T-cell (primary cell): ENCODE measurements around the gene SLC25A26. TPM values are rescaled to one million over a fixed set of nuclear protein-coding genes. Genes with fewer than 3 reads are reported as not detected.

ENCODE experiments used
- ATAC-seq, 4 experiments: fragments of 200-7000 bp in 3 of 4; fragments of 150-1000 bp in 1 of 4; cut with Tn5 transposase; replicated peaks in 1 of 4; 1 replicate in 3 of 4; 2 replicates in 1 of 4; pipeline ENCODE4 v1.10.0; 2021; ENCODE audit warnings: moderate library complexity in 3 of 4, mild to moderate bottlenecking in 2 of 4, moderate number of reproducible peaks in 1 of 4
- CTCF ChIA-PET, 2 donors: fragments of 300-600 bp; sonication (Branson Sonifier 250); formaldehyde crosslinking; loops; one replicate each; lab custom pipeline; 2022; ENCODE audit warnings: antibody characterized with exemption in 2 of 2; lab: Charles Lee
- POLR2A ChIA-PET, 2 donors: fragments of 300-600 bp; sonication (Branson Sonifier 250); formaldehyde crosslinking; loops; one replicate each; lab custom pipeline; 2022; ENCODE audit warnings: antibody characterized with exemption in 2 of 2; lab: Charles Lee
- DNase-seq, 35 experiments: peaks; one replicate each; pipeline versions ENCODE4 v3.0.0 to v3.0.0-alpha.2; 2013 to 2023
- H3K27ac ChIP-seq: one replicate; pipeline ENCODE4 v1.5.1; 2013; ENCODE audit warnings: low read length
- H3K27me3 ChIP-seq, 2 experiments: replicated peaks in 1 of 2; 1 replicate in 1 of 2; 2 replicates in 1 of 2; pipeline versions ENCODE4 v1.6.1 to v1.7.0; 2013; ENCODE audit warnings: low read length in 1 of 2, mixed read lengths in 1 of 2; ENCODE audit not compliant: control insufficient read depth in 2 of 2, insufficient read depth in 2 of 2; ENCODE audit errors: extremely low read depth in 1 of 2
- H3K36me3 ChIP-seq, 2 donors: 1 replicate in 1 of 2; 2 replicates in 1 of 2; pipeline versions ENCODE4 v1.6.1 to v1.7.0; 2013; ENCODE audit warnings: low read length in 1 of 2; ENCODE audit not compliant: control insufficient read depth in 2 of 2, insufficient read depth in 1 of 2; ENCODE audit errors: extremely low read depth in 1 of 2
- H3K4me1 ChIP-seq, 2 experiments: 1 replicate in 1 of 2; 2 replicates in 1 of 2; pipeline versions ENCODE4 v1.6.1 to v1.7.0; 2013; ENCODE audit warnings: low read length in 2 of 2, mixed read lengths in 1 of 2; ENCODE audit not compliant: insufficient read depth in 2 of 2, control insufficient read depth in 1 of 2; ENCODE audit errors: extremely low read depth in 1 of 2
- H3K4me3 ChIP-seq, 2 donors: 1 replicate in 1 of 2; 2 replicates in 1 of 2; pipeline versions ENCODE4 v1.5.1 to v1.7.0; 2013; ENCODE audit warnings: mild to moderate bottlenecking in 2 of 2, low read length in 1 of 2, moderate library complexity in 1 of 2; ENCODE audit not compliant: control insufficient read depth in 1 of 2; ENCODE audit errors: extremely low read depth in 1 of 2
- H3K9me3 ChIP-seq: 2 replicates; pipeline ENCODE4 v1.7.0; 2013
- H3K27ac Mint-ChIP-seq, 2 donors: one replicate each; pipeline ENCODE4 v1.8.0; 2020 to 2021; ENCODE audit warnings: mild to moderate bottlenecking in 2 of 2, mixed read lengths in 2 of 2
- H3K27me3 Mint-ChIP-seq, 2 donors: one replicate each; pipeline ENCODE4 v1.8.0; 2021 to 2022; ENCODE audit warnings: mixed read lengths in 2 of 2
- H3K36me3 Mint-ChIP-seq: one replicate; pipeline ENCODE4 v1.8.0; 2021; ENCODE audit warnings: mixed read lengths
- H3K4me1 Mint-ChIP-seq, 3 donors: one replicate each; pipeline ENCODE4 v1.8.0; 2020 to 2022; ENCODE audit warnings: mixed read lengths in 3 of 3, mild to moderate bottlenecking in 1 of 3
- H3K4me3 Mint-ChIP-seq, 3 donors: one replicate each; pipeline ENCODE4 v1.8.0; 2020 to 2022; ENCODE audit warnings: mild to moderate bottlenecking in 3 of 3, mixed read lengths in 3 of 3, moderate library complexity in 3 of 3
- H3K9me3 Mint-ChIP-seq, 3 donors: one replicate each; pipeline ENCODE4 v1.8.0; 2020 to 2022; ENCODE audit warnings: mixed read lengths in 3 of 3
- WGBS: methylation state at CpG from one replicate; pipeline ENCODE4 v1.1.5; 2013; ENCODE audit warnings: missing lambda C conversion rate; ENCODE audit not compliant: insufficient coverage; 5-methylcytosine and 5-hydroxymethylcytosine counted together
- total RNA-seq, 35 experiments: library from RNA in 6 of 35; stranded (reverse) in 6 of 35; fragments of 120-200 nt in 1 of 35; gene quantifications; one replicate each; pipeline versions ENCODE4 v1.2.1 to v1.2.4 and lab custom pipeline; 2013 to 2026

SLC25A26 gene
- total RNA-seq, 5 donors from 2014 or later (not counting 1 experiment from before 2014, with no cell fraction given) = 16.6 to 26.9 (median 23.5) TPM

DNA sequence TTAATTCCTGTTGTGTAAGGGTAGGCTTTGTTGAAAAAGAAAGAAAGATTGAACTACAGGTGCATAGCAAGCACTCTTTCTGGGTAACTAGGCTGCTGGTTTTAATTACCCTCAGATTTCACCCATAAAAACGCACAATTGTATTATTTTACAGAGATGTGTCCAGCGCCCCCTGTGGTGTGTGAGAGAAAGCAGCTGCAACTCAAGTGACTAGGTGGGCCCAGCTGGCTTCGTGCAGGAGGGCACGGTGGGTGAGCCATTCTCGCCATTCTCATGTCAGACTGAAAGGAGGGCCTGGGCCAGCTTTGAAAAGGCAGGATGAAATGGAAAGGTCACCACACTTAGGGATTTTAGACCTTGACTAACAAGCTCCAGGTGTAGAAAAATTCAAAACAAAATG lies 157.5 kb downstream of the SLC25A26 start:
- no peaks in the 10 kb centered on the region for H3K9me3 Mint-ChIP-seq
- ChIA-PET CTCF (interaction anchor here (0.6 to 2.4 kb wide), 33 partner anchors 9 to 444 kb away, joined by 3 to 29 read pairs (median 5); no protein-coding TSS in a partner anchor), POLR2A (interaction anchor here in 1 of 2 donors (2.2 kb wide), 1 partner anchor 76 kb away, joined by 6 read pairs; no protein-coding TSS in a partner anchor)
- H3K36me3 Mint-ChIP-seq = peaks cover 77% of the 10 kb centered on the region
- Histone ChIP-seq H3K4me1 (peaks cover 0 to 14% of the 10 kb centered on the region in 2 experiments), H3K27me3 (no peaks in the 10 kb centered on the region), H3K27ac (peak overlapping the region; percentile 73), H3K9me3 (no peaks in the 10 kb centered on the region), H3K36me3 (peaks cover 14 to 81% of the 10 kb centered on the region in 2 donors), H3K4me3 (no peak overlapping the region)
- H3K4me3 Mint-ChIP-seq = peak overlapping the region in 1 of 3 donors; percentile 2
- WGBS = 80% methylated on average over 3 of the region's 5 CpGs
- H3K27me3 Mint-ChIP-seq = no peaks in the 10 kb centered on the region
- ATAC-seq (peak; percentile 27 to 69 (median 42)), DNase-seq (peak in 31 of 35 experiments; percentile 18 to 70 (median 41))
- peak overlapping the region; percentile 91 to 94 for H3K27ac Mint-ChIP-seq
- peaks cover 11 to 27% (median 22%) of the 10 kb centered on the region in 3 donors for H3K4me1 Mint-ChIP-seq

DNA sequence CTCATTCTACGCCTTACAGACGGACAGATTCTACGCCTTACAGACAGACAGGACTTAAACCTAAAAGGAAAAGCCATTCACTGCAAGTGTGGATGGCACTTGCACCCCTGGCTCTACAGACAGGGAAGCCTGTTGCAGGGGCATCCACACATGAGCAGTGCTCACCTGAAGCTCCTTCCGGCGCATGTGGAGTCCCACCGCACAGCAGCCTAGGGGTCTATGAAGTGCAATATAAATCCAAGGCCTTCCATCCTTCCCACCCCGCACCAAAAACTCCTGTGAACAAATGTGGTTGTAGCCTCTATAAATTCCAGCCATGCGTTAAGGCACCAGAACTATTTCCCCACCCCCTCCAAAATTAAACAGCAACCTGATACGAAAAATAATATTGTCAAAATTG lies 158.8 kb downstream of the SLC25A26 start:
- H3K36me3 ChIP-seq = peaks cover 26 to 92% of the 10 kb centered on the region in 2 donors
- H3K4me3 ChIP-seq = no peak overlapping the region
- H3K4me1 ChIP-seq = peaks cover 0 to 14% of the 10 kb centered on the region in 2 experiments
- POLR2A ChIA-PET = interaction anchor here in 1 of 2 donors (0.8 kb wide), 1 partner anchor 160 kb away, joined by 4 read pairs; no protein-coding TSS in a partner anchor
- DNase-seq (no peak), ATAC-seq (no peak)
- H3K9me3 ChIP-seq = no peaks in the 10 kb centered on the region
- H3K4me1 Mint-ChIP-seq = peaks cover 11 to 27% (median 22%) of the 10 kb centered on the region in 3 donors
- H3K4me3 Mint-ChIP-seq = no peak overlapping the region
- H3K27me3 Mint-ChIP-seq = no peaks in the 10 kb centered on the region
- H3K27ac ChIP-seq = no peak overlapping the region
- 100% methylated on average over 6 of the region's 9 CpGs for WGBS
- peaks cover 84% of the 10 kb centered on the region for H3K36me3 Mint-ChIP-seq
- peak overlapping the region; percentile 33 to 50 for H3K27ac Mint-ChIP-seq
- no peaks in the 10 kb centered on the region for H3K9me3 Mint-ChIP-seq
- CTCF ChIA-PET = interaction anchor here (1.0 to 2.4 kb wide), 4 partner anchors 15 to 125 kb away, joined by 3 to 13 read pairs (median 9); no protein-coding TSS in a partner anchor
- H3K27me3 ChIP-seq = no peaks in the 10 kb centered on the region

DNA sequence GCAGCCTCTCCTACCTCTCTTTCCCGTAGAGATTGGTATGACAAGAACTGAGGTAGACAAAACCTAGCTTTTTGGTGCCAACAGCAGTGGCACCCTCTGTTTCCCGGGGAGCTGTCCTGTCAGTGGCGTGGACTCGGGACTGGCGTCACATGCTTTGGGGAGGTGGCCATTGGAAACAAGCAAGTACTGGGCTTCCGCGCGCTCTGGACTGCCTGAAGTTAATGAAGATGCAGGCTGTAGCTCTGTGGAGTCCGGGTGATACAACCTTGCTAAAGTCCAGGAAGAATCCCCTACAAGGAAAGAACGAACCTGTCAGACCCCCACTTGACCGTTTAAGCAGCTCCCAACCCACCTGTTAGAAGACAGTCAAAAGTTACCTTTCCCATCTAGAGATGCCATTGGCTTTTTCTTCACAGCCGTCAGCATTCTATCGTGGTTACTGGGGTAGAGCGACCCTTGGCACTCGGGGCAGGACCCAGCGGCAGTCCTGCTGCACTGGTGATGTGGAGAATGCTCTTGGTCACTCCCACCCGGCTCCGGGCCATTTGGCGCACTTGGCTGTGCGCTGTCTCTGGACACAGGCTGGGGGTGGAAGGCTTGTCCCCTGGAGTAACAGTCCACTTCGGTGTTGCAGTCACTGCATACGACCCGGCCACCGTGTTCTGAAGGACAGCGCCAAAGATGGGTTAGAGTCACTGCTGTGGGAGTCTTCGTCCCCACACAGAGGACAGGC lies 159.6 kb downstream of the SLC25A26 start:
- no peaks in the 10 kb centered on the region for H3K27me3 Mint-ChIP-seq
- CTCF ChIA-PET = interaction anchor here (0.5 to 1.1 kb wide), 2 partner anchors 83 to 104 kb away, joined by 3 to 11 read pairs; no protein-coding TSS in a partner anchor
- no peaks in the 10 kb centered on the region for H3K27me3 ChIP-seq
- no peak for ATAC-seq
- no peak for DNase-seq
- POLR2A ChIA-PET = no interaction called here
- no peak overlapping the region for H3K27ac ChIP-seq
- peaks cover 89% of the 10 kb centered on the region for H3K36me3 Mint-ChIP-seq
- H3K4me3 ChIP-seq = no peak overlapping the region
- no peaks in the 10 kb centered on the region for H3K9me3 ChIP-seq
- no peaks in the 10 kb centered on the region for H3K9me3 Mint-ChIP-seq
- H3K4me1 ChIP-seq = peaks cover 0 to 14% of the 10 kb centered on the region in 2 experiments
- peak overlapping the region in 1 of 2 donors; percentile 24 for H3K27ac Mint-ChIP-seq
- 94% methylated on average over 18 of the region's 26 CpGs for WGBS
- H3K4me3 Mint-ChIP-seq = no peak overlapping the region
- peaks cover 11 to 27% (median 22%) of the 10 kb centered on the region in 3 donors for H3K4me1 Mint-ChIP-seq
- H3K36me3 ChIP-seq = peaks cover 28 to 96% of the 10 kb centered on the region in 2 donors

DNA sequence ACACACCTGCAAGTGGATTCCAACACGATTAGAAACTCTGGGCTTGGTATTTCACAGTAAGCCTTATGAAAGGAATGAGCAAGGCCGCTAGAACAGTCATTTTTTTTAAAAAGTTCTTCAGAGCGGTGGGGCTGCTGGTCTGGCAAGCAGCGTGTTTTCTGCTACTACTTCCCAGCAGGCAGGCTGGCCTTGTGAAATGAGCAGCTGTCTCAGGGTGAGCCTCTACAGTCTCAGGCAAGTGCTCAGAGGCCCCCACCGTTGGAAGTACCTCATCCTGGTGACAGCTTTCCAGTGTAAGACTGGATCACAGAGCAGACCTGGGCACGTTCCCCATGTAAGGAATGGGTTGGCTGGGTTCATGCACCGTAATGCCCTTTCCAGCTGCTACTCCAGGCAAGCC lies 160.8 kb downstream of the SLC25A26 start:
- Histone ChIP-seq H3K4me3 (no peak overlapping the region), H3K4me1 (peaks cover 0 to 14% of the 10 kb centered on the region in 2 experiments), H3K27ac (no peak overlapping the region), H3K36me3 (peaks cover 33 to 96% of the 10 kb centered on the region in 2 donors), H3K27me3 (no peaks in the 10 kb centered on the region), H3K9me3 (no peaks in the 10 kb centered on the region)
- ChIA-PET CTCF (interaction anchor here in 1 of 2 donors (0.6 kb wide), 1 partner anchor 48 kb away, joined by 3 read pairs; no protein-coding TSS in a partner anchor), POLR2A (no interaction called here)
- H3K4me3 Mint-ChIP-seq = no peak overlapping the region
- H3K27ac Mint-ChIP-seq = no peak overlapping the region
- no peaks in the 10 kb centered on the region for H3K27me3 Mint-ChIP-seq
- ATAC-seq (no peak), DNase-seq (no peak)
- H3K36me3 Mint-ChIP-seq = peaks cover 90% of the 10 kb centered on the region
- no peaks in the 10 kb centered on the region for H3K9me3 Mint-ChIP-seq
- H3K4me1 Mint-ChIP-seq = peaks cover 11 to 29% (median 23%) of the 10 kb centered on the region in 3 donors
- WGBS = 92% methylated on average over 5 of the region's 7 CpGs

DNA sequence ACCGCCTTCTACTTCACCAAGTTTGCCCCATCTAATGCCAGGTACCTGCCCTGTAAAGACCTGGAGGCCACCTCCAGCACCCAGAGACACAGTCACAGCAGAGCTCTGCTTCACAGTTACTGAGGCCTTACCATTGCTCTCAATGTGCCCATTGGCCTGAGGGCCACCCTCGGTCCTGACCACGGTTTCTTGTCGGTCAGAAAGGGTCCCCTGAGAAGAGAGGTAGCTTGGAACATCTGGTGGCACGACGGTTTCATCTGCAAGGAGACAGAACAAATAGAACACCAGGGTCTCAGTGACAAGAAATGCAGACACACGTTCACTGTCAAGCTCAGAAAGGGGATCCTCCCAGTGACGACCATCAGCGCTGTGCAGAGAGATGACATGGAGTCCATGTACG lies 161.3 kb downstream of the SLC25A26 start:
- H3K4me3 ChIP-seq = no peak overlapping the region
- H3K27ac ChIP-seq = no peak overlapping the region
- DNase-seq (no peak), ATAC-seq (no peak)
- no peaks in the 10 kb centered on the region for H3K27me3 ChIP-seq
- no peaks in the 10 kb centered on the region for H3K27me3 Mint-ChIP-seq
- H3K27ac Mint-ChIP-seq = peak overlapping the region in 1 of 2 donors; percentile 25
- peaks cover 13 to 29% (median 23%) of the 10 kb centered on the region in 3 donors for H3K4me1 Mint-ChIP-seq
- no peak overlapping the region for H3K4me3 Mint-ChIP-seq
- peaks cover 0 to 16% of the 10 kb centered on the region in 2 experiments for H3K4me1 ChIP-seq
- no peaks in the 10 kb centered on the region for H3K9me3 ChIP-seq
- H3K9me3 Mint-ChIP-seq = no peaks in the 10 kb centered on the region
- H3K36me3 Mint-ChIP-seq = peaks cover 90% of the 10 kb centered on the region
- peaks cover 33 to 96% of the 10 kb centered on the region in 2 donors for H3K36me3 ChIP-seq
- ChIA-PET CTCF (interaction anchor here in 1 of 2 donors (0.6 kb wide), 1 partner anchor 48 kb away, joined by 3 read pairs; no protein-coding TSS in a partner anchor), POLR2A (no interaction called here)
- WGBS = 99% methylated on average over 10 of the region's 10 CpGs

DNA sequence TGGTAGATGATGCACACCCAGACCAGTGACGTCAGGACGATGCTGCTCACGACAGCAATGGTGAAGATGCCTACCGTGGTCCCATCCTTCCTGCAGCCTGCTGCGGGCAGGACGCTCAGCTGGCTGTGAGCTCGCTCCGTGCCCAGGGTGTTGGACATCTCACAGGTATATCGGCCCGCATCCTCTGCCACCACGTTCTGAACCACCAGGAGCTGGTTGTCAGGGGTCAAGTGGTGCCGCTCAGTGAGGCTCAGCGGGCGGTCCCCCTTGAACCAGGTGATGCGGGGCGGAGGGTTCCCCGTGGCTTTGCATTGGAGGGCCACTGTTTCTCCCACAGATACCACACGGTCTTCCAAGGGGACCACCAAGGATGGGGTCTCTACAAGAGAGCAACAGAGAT lies 162.2 kb downstream of the SLC25A26 start:
- peaks cover 0 to under 1% (median 0%) of the 10 kb centered on the region in 3 donors for H3K9me3 Mint-ChIP-seq
- Histone ChIP-seq H3K27ac (no peak overlapping the region), H3K9me3 (no peaks in the 10 kb centered on the region), H3K4me1 (peaks cover 0 to 10% of the 10 kb centered on the region in 2 experiments), H3K4me3 (no peak overlapping the region), H3K36me3 (peaks cover 33 to 88% of the 10 kb centered on the region in 2 donors), H3K27me3 (no peaks in the 10 kb centered on the region)
- peaks cover 90% of the 10 kb centered on the region for H3K36me3 Mint-ChIP-seq
- ATAC-seq (no peak), DNase-seq (no peak)
- H3K4me3 Mint-ChIP-seq = no peak overlapping the region
- ChIA-PET POLR2A (interaction anchor here in 1 of 2 donors (0.6 kb wide), 1 partner anchor 524 kb away, joined by 3 read pairs; no protein-coding TSS in a partner anchor), CTCF (interaction anchor here (0.5 to 0.9 kb wide), 3 partner anchors 12 to 147 kb away, joined by 3 to 4 read pairs (median 3); no protein-coding TSS in a partner anchor)
- no peak overlapping the region for H3K27ac Mint-ChIP-seq
- peaks cover 13 to 26% (median 19%) of the 10 kb centered on the region in 3 donors for H3K4me1 Mint-ChIP-seq
- 98% methylated on average over 14 of the region's 18 CpGs for WGBS
- no peaks in the 10 kb centered on the region for H3K27me3 Mint-ChIP-seq
